Panc1 (cell line): ENCODE data around the gene TM4SF5. TPM values are rescaled to one million over a fixed set of nuclear protein-coding genes. Genes with fewer than 3 reads are reported as not detected.

Experiments used
- ATAC-seq: fragments of 200-7000 bp; cut with Tn5 transposase; 2 replicates; pipeline ENCODE4 v1.9.1; 2020; ENCODE audit warnings: mild to moderate bottlenecking, moderate library complexity
- BruUV-seq: library from RNA; stranded (reverse); fragments of 400-500 nt; replicated peaks from 2 replicates; lab custom pipeline; 2021; lab: Mats Ljungman, UMichigan
- CTCF ChIA-PET: fragments of 300-600 bp; sonication (Branson Sonifier 250); formaldehyde crosslinking; loops from one replicate; lab custom pipeline; 2022; ENCODE audit warnings: antibody characterized with exemption; lab: Charles Lee
- POLR2A ChIA-PET: fragments of 300-600 bp; sonication (Branson Sonifier 250); formaldehyde crosslinking; loops from one replicate; lab custom pipeline; 2022; ENCODE audit warnings: antibody characterized with exemption; lab: Charles Lee
- DNase-seq: peaks from one replicate; pipeline ENCODE4 v3.0.0-alpha.2; 2010; ENCODE audit warnings: low read depth, low spot score
- H3K27ac ChIP-seq: 2 replicates; pipeline ENCODE4 v1.5.1; 2011; ENCODE audit warnings: mild to moderate bottlenecking, low read length, inconsistent platforms
- H3K27me3 ChIP-seq: fragments of 200-500 bp; sonication (Bioruptor generic); 2 replicates; pipeline ENCODE4 v1.6.0; 2014; ENCODE audit warnings: low read length, inconsistent platforms; ENCODE audit not compliant: control insufficient read depth, insufficient read depth
- H3K36me3 ChIP-seq: fragments of 200-500 bp; sonication (Bioruptor generic); 2 replicates; pipeline ENCODE4 v1.5.1; 2014; ENCODE audit warnings: inconsistent platforms, mild to moderate bottlenecking, low read length, moderate library complexity; ENCODE audit not compliant: control insufficient read depth, insufficient read depth
- H3K4me1 ChIP-seq: 2 replicates; pipeline ENCODE4 v1.5.1; 2011; ENCODE audit warnings: inconsistent platforms, mild to moderate bottlenecking, low read length, moderate library complexity; ENCODE audit not compliant: control insufficient read depth, insufficient read depth
- H3K4me3 ChIP-seq, 2 experiments: 2 replicates each; pipeline ENCODE4 v1.5.1; 2011 to 2012; ENCODE audit warnings: low read depth in 2 of 2, low read length in 2 of 2, mild to moderate bottlenecking in 2 of 2, inconsistent platforms in 1 of 2, moderate library complexity in 1 of 2
- H3K9me3 ChIP-seq: fragments of 200-500 bp; sonication (Bioruptor generic); 2 replicates; pipeline ENCODE4 v1.5.1; 2014; ENCODE audit warnings: low read depth, mild to moderate bottlenecking, inconsistent platforms, low read length, moderate library complexity; ENCODE audit not compliant: control insufficient read depth, insufficient read depth
- CTCF ChIP-seq: fragments of 450-650 bp; IDR thresholded peaks from 2 replicates; pipeline ENCODE4 v1.5.1; 2017; ENCODE audit warnings: mild to moderate bottlenecking
- POLR2AphosphoS5 ChIP-seq: IDR thresholded peaks from 2 replicates; pipeline ENCODE4 v1.6.1; 2012; ENCODE audit warnings: mild to moderate bottlenecking, low read depth, low read length, moderate library complexity
- REST ChIP-seq, 2 experiments: IDR thresholded peaks; 2 replicates each; pipeline ENCODE4 v1.6.1; 2011 to 2012; ENCODE audit warnings: low read depth in 2 of 2, control low read depth in 1 of 2, low read length in 1 of 2, mild to moderate bottlenecking in 1 of 2, moderate library complexity in 1 of 2; ENCODE audit not compliant: insufficient read depth in 1 of 2
- SIN3A ChIP-seq: IDR thresholded peaks from 2 replicates; pipeline ENCODE4 v1.6.1; 2012; ENCODE audit warnings: low read depth, mild to moderate bottlenecking, low read length, moderate library complexity, borderline replicate concordance; ENCODE audit not compliant: insufficient read depth
- TCF7L2 ChIP-seq: IDR thresholded peaks from 2 replicates; pipeline ENCODE4 v1.6.1; 2011; ENCODE audit warnings: mild to moderate bottlenecking, low read depth, low read length, inconsistent platforms
- in situ Hi-C: cut with HindIII; loops from 2 replicates; pipeline ENCODE4 v1.10.0; 2016; ENCODE audit warnings: low sequenced_read_pairs, low pct_unique_long_range_greater_than_20kb
- intact Hi-C: fragments of 100-400 bp; cut with micrococcal nuclease; formaldehyde crosslinking; loops from one replicate; pipeline ENCODE4 v1.10.0; 2022; ENCODE audit not compliant: unreplicated experiment
- total RNA-seq: library from RNA; stranded (reverse); gene quantifications from one replicate; pipeline ENCODE4 v1.2.1, GENCODE V29; 2021; ENCODE audit not compliant: unreplicated experiment

TM4SF5 gene
- total RNA-seq, 1 experiment from 2014 or later = not detected

- Histone ChIP-seq H3K4me3 (peak overlapping the region; percentile 59 to 67), H3K36me3 (no peaks in the 10 kb centered on the region; the same call in 1 of the 2 replicates), H3K27ac (peak overlapping the region; percentile 61), H3K9me3 (no peaks in the 10 kb centered on the region), H3K27me3 (no peaks in the 10 kb centered on the region), H3K4me1 (peaks cover 6% of the 10 kb centered on the region)
- DNase-seq (no peak), ATAC-seq (no peak)
- BruUV-seq = no TSS peak
- TF ChIP-seq SIN3A (no peak), POLR2AphosphoS5 (no peak), CTCF (no peak), TCF7L2 (no peak), REST (IDR thresholded peaks at IDR 0.05; ENCODE audit: insufficient read depth in 1 of 2, low read depth in 2 of 2, low read length in 1 of 2) (no peak)
- intact Hi-C loops = loop anchor here (5.0 kb wide), 1 partner anchor 93 kb away; no protein-coding TSS in a partner anchor
- in situ Hi-C loops = no loop called here
- ChIA-PET POLR2A (interaction anchor here (0.6 kb wide), 1 partner anchor 331 kb away, joined by 3 read pairs; no protein-coding TSS in a partner anchor), CTCF (no interaction called here)
These were observed 17.9 kb downstream of the TM4SF5 start for GRCh38 chr17:4789701-4789950.

- Histone ChIP-seq H3K4me1 (peaks cover 6% of the 10 kb centered on the region), H3K27ac (peak overlapping the region; percentile 23), H3K9me3 (no peaks in the 10 kb centered on the region), H3K27me3 (no peaks in the 10 kb centered on the region), H3K4me3 (peak overlapping the region; percentile 59 to 67), H3K36me3 (no peaks in the 10 kb centered on the region; the same call in 1 of the 2 replicates)
- DNase-seq (peak; percentile 78), ATAC-seq (peak; percentile 95)
- intact Hi-C loops (loop anchor here (5.0 kb wide), 1 partner anchor 92 kb away; no protein-coding TSS in a partner anchor), in situ Hi-C loops (no loop called here)
- POLR2A ChIA-PET = interaction anchor here (0.5 to 0.7 kb wide), 6 partner anchors 27 to 331 kb away, joined by 3 to 6 read pairs (median 4); no protein-coding TSS in a partner anchor
- TF ChIP-seq TCF7L2 = no peak
- TF ChIP-seq POLR2AphosphoS5 = peak; percentile 47
- TF ChIP-seq SIN3A = 0 out of 2 replicates have a peak, but pooled peaks have one; percentile 53
- no peak for TF ChIP-seq REST (IDR thresholded peaks at IDR 0.05; ENCODE audit: insufficient read depth in 1 of 2, low read depth in 2 of 2, low read length in 1 of 2)
- peak; percentile 91 for TF ChIP-seq CTCF
- CTCF ChIA-PET = interaction anchor here (0.6 to 1.5 kb wide), 3 partner anchors 9 to 80 kb away, joined by 3 to 17 read pairs (median 4); partner anchors contain the start of gene ARRB2
- BruUV-seq = no TSS peak
These were observed 18.4 kb downstream of the TM4SF5 start for GRCh38 chr17:4789951-4790704.
